HG02763 (cell line): ENCODE results near the gene ITM2B.

Experiments used
- ATAC-seq: cut with Tn5 transposase; IDR thresholded peaks from one replicate; pipeline ENCODE4 v1.9.1; 2021; ENCODE audit warnings: mild to moderate bottlenecking, moderate library complexity; ENCODE audit not compliant: unreplicated experiment

ITM2B gene

DNA sequence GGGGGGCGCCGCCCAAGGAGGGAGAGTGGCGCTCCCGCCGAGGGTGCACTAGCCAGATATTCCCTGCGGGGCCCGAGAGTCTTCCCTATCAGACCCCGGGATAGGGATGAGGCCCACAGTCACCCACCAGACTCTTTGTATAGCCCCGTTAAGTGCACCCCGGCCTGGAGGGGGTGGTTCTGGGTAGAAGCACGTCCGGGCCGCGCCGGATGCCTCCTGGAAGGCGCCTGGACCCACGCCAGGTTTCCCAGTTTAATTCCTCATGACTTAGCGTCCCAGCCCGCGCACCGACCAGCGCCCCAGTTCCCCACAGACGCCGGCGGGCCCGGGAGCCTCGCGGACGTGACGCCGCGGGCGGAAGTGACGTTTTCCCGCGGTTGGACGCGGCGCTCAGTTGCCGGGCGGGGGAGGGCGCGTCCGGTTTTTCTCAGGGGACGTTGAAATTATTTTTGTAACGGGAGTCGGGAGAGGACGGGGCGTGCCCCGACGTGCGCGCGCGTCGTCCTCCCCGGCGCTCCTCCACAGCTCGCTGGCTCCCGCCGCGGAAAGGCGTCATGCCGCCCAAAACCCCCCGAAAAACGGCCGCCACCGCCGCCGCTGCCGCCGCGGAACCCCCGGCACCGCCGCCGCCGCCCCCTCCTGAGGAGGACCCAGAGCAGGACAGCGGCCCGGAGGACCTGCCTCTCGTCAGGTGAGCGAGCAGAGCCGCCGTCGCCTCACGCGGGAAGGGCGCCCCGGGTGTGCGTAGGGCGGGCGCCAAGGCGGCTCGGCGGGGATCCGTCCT is 70.5 kb downstream of the ITM2B start, which contains the start of gene RB1:
Gene RB1, plus strand, starts transcription at position 393 of the 784 bp plus-strand sequence. Its CDS starts 162 bp downstream, at position 555.
- ATAC-seq, result peak; percentile 70

DNA sequence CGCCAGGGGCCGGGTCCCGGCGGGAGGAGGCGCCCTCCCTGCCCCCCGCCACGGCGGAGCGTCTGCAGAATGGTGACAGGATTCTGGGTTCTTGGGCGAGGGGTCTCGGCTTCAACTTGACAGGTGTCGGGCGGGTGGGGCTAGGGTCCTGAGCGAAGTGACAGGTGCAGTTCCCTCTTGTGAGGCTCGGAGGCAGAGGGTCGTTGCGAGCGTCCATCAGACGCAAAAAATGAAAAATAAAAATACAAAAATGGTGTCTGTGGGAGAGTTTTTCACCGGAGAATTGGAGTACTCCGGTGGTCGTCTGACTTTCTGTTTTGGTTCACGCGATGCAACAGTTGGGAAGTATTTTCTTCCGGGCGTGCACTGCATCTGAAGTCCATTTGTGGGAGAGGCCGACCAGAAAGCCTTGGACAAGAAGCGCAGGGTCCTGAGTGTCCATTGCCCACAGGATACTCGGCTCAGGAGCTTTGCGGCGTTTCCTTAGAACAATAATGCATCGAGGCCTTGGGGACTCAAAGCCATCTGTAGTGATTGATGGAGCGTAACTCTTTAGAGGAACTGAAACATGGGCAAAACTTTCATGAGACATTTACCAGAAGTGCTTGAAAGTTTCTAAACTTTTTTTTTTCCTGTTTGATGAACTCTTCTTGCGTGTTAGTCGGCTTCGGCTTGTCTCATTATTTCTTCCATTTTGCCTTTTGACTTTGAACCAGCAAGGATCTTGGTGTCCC is 71.3 kb downstream of the ITM2B start:
- peak; percentile 58 for ATAC-seq

GRCh38 chr13:48311223-48311622 is 78.2 kb downstream of the ITM2B start:
- no peak for ATAC-seq

GRCh38 chr13:48315969-48316650 is 83.1 kb downstream of the ITM2B start:
- ATAC-seq, result no peak

DNA sequence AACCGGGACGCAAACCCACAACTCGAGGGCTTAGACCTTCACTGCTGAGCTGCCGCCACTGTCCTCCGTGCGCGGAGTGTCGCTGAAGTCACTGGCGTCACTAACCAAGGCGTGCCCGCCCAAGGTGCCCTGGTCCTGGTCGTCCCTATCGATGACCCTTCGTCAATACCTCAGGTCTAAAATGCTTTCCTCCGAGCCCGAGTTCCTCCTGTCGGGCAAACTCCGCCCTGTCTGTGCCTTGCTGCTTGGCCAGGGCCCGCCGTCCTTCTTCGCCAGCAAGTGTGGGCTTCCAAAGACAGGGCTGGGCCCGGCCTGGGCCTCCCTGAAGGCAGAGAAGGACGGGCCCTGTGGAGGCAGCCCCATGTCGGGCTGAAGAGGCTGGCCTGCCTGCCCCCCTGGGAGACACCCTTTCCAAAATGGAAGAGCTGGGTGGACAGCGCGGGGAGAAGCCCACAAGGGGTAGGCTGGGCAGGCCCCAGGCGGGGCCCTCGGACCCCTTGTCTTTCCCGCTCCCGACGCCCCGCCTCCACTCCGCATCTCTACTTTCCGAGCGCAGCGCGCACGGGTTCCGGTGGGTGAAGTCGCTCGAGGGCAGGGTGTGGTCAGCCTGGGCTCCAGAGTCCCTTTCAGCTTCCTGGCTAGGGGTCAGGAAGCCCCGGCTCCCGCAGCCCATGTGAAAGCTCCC is 84.0 kb downstream of the ITM2B start:
- no peak for ATAC-seq

DNA sequence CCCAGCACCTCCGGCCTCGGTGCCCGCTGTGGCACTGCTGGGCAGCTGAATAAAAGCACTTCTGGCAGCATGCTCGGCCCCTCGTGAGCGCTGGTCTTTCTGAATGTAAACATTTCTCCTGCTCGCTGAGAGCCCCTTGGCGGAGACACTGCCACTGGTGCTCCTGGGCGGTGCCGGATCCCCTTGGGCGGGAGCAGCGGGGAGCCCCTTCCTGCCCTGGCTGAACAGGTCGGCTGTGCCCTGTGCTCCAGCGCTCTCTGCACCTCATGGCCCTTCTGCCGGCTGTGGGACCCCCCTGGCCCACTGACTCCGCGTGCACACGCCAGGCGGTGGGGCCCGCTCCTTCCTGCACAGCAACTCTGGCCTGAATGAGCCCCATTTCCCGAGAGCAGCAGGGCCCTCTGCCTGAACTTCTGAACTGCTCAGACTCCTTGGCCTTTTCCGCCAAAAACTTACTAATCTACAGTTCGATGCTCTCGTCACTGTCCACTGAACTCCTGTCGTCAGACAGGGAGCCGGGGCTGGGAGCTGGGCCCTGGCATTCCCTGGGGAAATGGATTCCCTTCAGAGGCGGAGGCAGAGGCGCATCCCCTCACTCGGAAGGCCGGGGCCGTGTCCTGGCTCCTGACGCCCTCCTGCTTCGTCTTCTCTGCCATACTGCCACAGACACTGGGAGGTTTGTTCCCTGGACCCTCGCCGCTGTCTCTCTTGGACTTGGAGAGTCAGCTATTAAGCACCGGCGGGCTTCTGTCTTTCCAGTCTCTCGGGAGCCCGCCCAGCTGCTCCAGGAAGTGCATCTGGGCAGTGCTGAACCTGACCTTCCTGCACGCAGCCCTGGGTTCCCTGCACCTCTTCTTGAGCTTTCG is 84.7 kb downstream of the ITM2B start:
- no peak for ATAC-seq

- no peak for ATAC-seq
Measured at GRCh38 chr13:48318377-48318811, 85.4 kb downstream of the ITM2B start.

DNA sequence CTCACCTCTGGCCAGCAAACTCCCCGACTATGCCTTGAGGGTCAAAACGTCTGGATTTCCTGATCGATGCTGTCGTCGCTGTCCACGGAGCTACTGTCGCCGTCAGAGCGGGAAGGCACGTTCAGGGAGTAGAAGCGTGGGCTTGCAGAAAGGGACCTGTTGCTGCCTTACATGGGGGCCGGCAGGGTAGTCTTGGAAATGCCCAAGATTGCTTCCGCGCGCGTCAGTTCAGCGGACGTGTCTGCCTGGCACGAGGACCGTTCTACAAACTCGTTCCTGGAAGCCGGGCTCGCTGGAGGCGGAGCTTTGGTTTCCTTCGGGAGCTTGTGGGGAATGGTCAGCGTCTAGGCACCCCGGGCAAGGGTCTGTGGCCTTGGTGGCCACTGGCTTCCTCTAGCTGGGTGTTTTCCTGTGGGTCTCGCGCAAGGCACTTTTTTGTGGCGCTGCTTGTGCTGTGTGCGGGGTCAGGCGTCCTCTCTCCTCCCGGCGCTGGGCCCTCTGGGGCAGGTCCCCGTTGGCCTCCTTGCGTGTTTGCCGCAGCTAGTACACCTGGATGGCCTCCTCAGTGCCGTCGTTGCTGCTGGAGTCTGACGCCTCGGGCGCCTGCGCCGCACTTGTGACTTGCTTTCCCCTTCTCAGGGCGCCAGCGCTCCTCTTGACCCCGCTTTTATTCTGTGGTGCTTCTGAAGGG is 86.0 kb downstream of the ITM2B start:
- ATAC-seq, result no peak
